Keratinocyte (primary cell): Measurements from ENCODE around the gene AP3D1.

Experiments used
- EZH2 ChIP-seq: IDR thresholded peaks from one replicate; pipeline ENCODE4 v1.6.1; 2012; ENCODE audit warnings: inconsistent platforms, mild to moderate bottlenecking, low read length, moderate library complexity
- TF ChIP-seq, protein P1 (sequence below), 3 experiments: IDR thresholded peaks in 1 of 3; conservative IDR thresholded peaks in 1 of 3; optimal IDR thresholded peaks in 1 of 3; 2 replicates in 2 of 3; 3 replicates in 1 of 3; pipeline versions ENCODE3 to v1.5.1; 2011; ENCODE audit warnings: low read length in 3 of 3, mild to moderate bottlenecking in 3 of 3, moderate library complexity in 2 of 3, control low read depth in 1 of 3, inconsistent platforms in 1 of 3; ENCODE audit not compliant: insufficient read depth in 2 of 3; ENCODE audit errors: extremely low read depth in 1 of 3

DNA sequence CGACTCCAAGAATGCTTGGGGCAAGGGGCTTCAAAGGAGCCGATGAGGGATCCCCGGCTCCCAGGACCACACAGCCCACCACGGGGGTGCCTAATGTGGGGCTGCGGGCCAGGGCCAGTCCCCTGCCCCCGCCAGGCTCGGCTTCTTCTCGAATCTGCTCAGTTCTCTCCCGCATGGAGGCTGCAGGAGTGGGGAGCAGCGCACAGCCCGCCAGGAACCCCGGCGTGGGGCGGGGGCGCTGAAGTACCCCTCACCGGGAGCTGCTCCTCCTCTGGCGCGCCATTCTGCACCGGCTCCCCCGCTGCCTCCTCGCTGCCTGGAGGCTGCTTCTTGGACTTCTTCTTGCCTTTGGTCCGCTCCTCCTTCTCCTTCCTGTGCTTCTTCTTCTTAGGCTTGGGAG is 39.9 kb downstream of the AP3D1 start:
- TF ChIP-seq, protein P1, sequence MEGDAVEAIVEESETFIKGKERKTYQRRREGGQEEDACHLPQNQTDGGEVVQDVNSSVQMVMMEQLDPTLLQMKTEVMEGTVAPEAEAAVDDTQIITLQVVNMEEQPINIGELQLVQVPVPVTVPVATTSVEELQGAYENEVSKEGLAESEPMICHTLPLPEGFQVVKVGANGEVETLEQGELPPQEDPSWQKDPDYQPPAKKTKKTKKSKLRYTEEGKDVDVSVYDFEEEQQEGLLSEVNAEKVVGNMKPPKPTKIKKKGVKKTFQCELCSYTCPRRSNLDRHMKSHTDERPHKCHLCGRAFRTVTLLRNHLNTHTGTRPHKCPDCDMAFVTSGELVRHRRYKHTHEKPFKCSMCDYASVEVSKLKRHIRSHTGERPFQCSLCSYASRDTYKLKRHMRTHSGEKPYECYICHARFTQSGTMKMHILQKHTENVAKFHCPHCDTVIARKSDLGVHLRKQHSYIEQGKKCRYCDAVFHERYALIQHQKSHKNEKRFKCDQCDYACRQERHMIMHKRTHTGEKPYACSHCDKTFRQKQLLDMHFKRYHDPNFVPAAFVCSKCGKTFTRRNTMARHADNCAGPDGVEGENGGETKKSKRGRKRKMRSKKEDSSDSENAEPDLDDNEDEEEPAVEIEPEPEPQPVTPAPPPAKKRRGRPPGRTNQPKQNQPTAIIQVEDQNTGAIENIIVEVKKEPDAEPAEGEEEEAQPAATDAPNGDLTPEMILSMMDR (optimal IDR thresholded peaks at IDR 0.05 in 1 of 3, IDR thresholded peaks at IDR 0.05 in 1 of 3, conservative IDR thresholded peaks at IDR 0.05 in 1 of 3; ENCODE audit: extremely low read depth in 1 of 3, insufficient read depth in 2 of 3, low read length in 3 of 3) = no peak
- TF ChIP-seq EZH2 = no peak
